HepG2 (cell line): ENCODE measurements around the gene FAM149A. TPM values are rescaled to one million over a fixed set of nuclear protein-coding genes. Genes with fewer than 3 reads are reported as not detected.

ENCODE experiments used
- DZIP1 ChIP-seq: sonication (generic); formaldehyde crosslinking; IDR thresholded peaks from 2 replicates; pipeline ENCODE4 v1.5.0; 2020; ENCODE audit warnings: mild to moderate bottlenecking, missing genetic modification reagents
- GPBP1L1 ChIP-seq: sonication (generic); formaldehyde crosslinking; IDR thresholded peaks from 2 replicates; pipeline ENCODE4 v1.5.0; 2020; ENCODE audit warnings: mild to moderate bottlenecking, missing genetic modification reagents
- KLF6 ChIP-seq: IDR thresholded peaks from 2 replicates; pipeline ENCODE4 v1.8.0; 2016; ENCODE audit warnings: missing biosample characterization, missing genetic modification reagents
- MLLT10 ChIP-seq: sonication (generic); formaldehyde crosslinking; IDR thresholded peaks from 2 replicates; pipeline ENCODE4 v1.4.0; 2020; ENCODE audit warnings: missing genetic modification reagents
- MYC ChIP-seq: sonication (generic); formaldehyde crosslinking; IDR thresholded peaks from 2 replicates; pipeline ENCODE4 v1.9.0; 2021; ENCODE audit warnings: missing genetic modification reagents, borderline replicate concordance
- NCOA5 ChIP-seq: sonication (generic); formaldehyde crosslinking; IDR thresholded peaks from 2 replicates; pipeline ENCODE4 v1.4.0; 2020; ENCODE audit warnings: missing genetic modification reagents
- NFE2 ChIP-seq: sonication (generic); formaldehyde crosslinking; IDR thresholded peaks from 2 replicates; pipeline ENCODE4 v1.4.0; 2020; ENCODE audit warnings: missing genetic modification reagents
- PLRG1 ChIP-seq: fragments of 450-650 bp; conservative IDR thresholded peaks from 2 replicates; pipeline ENCODE4 v1.6.1; 2016
- POGK ChIP-seq: sonication (generic); formaldehyde crosslinking; conservative IDR thresholded peaks from 2 replicates; pipeline ENCODE4 v1.8.0; 2022; ENCODE audit warnings: mild to moderate bottlenecking, moderate library complexity, missing genetic modification reagents
- PREB ChIP-seq: sonication (generic); formaldehyde crosslinking; IDR thresholded peaks from 2 replicates; pipeline ENCODE4 v1.4.0; 2020; ENCODE audit warnings: missing genetic modification reagents
- SAP130 ChIP-seq: IDR thresholded peaks from 2 replicates; pipeline ENCODE4 v1.6.1; 2016; ENCODE audit warnings: low read depth
- SCMH1 ChIP-seq: sonication (generic); formaldehyde crosslinking; IDR thresholded peaks from 2 replicates; pipeline ENCODE4 v1.9.0; 2021; ENCODE audit warnings: missing genetic modification reagents, mild to moderate bottlenecking, borderline replicate concordance
- SETDB1 ChIP-seq: sonication (generic); formaldehyde crosslinking; IDR thresholded peaks from 2 replicates; pipeline ENCODE4 v1.5.1; 2020; ENCODE audit warnings: missing genetic modification reagents, mild to moderate bottlenecking, borderline replicate concordance
- ZNF296 ChIP-seq: sonication (generic); formaldehyde crosslinking; conservative IDR thresholded peaks from 2 replicates; pipeline ENCODE4 v1.5.0; 2020; ENCODE audit warnings: mild to moderate bottlenecking, missing genetic modification reagents
- ZNF33B ChIP-seq: sonication (generic); formaldehyde crosslinking; IDR thresholded peaks from 2 replicates; pipeline ENCODE4 v1.5.1; 2020; ENCODE audit warnings: mild to moderate bottlenecking, missing genetic modification reagents
- ZNF530 ChIP-seq: sonication (generic); formaldehyde crosslinking; IDR thresholded peaks from 2 replicates; pipeline ENCODE4 v1.5.0; 2020; ENCODE audit warnings: low read depth, mild to moderate bottlenecking, missing genetic modification reagents
- ZNF766 ChIP-seq: sonication (generic); formaldehyde crosslinking; IDR thresholded peaks from 2 replicates; pipeline ENCODE4 v1.5.0; 2020; ENCODE audit warnings: missing genetic modification reagents, borderline replicate concordance
- ZNF883 ChIP-seq: sonication (generic); formaldehyde crosslinking; IDR thresholded peaks from 2 replicates; pipeline ENCODE4 v1.5.1; 2020; ENCODE audit warnings: mild to moderate bottlenecking, missing genetic modification reagents; ENCODE audit errors: not compliant biosample characterization
- polyA plus RNA-seq, 8 experiments: library from polyadenylated mRNA; depleted of rRNA in 3 of 8; stranded (reverse) in 7 of 8; unstranded in 1 of 8; fragments of >200 nt; fragmentation: Illumina TruSeq in 4 of 8; extraction: Trizol in 4 of 8; gene quantifications; 2 replicates each; pipeline versions ENCODE4 v1.2.1 to v1.2.3, GENCODE V29; 2011 to 2016; ENCODE audit warnings: low read depth in 4 of 8, missing spikeins in 1 of 8, mixed read lengths in 1 of 8; ENCODE audit not compliant: insufficient read depth in 1 of 8
- total RNA-seq, 5 experiments: library from RNA; depleted of rRNA; stranded (reverse); fragments of >200 nt; fragmentation: Illumina TruSeq; extraction: Trizol; gene quantifications; 2 replicates each; pipeline ENCODE4 v1.2.3, GENCODE V29; 2016; ENCODE audit warnings: low read depth in 1 of 5
- TF ChIP-seq, protein P1 (sequence below): sonication (generic); formaldehyde crosslinking; IDR thresholded peaks from 2 replicates; pipeline ENCODE4 v1.4.0; 2020; ENCODE audit warnings: missing genetic modification reagents, mild to moderate bottlenecking, borderline replicate concordance
- TF ChIP-seq, protein P2 (sequence below): sonication (generic); formaldehyde crosslinking; IDR thresholded peaks from 2 replicates; pipeline ENCODE4 v1.8.0; 2022; ENCODE audit warnings: mild to moderate bottlenecking, missing genetic modification reagents; ENCODE audit not compliant: insufficient replicate concordance

The FAM149A gene
- total and polyA plus RNA-seq, 2 of the 13 experiments (the other 11 are each of a cell fraction or from before 2014, with no cell fraction given): not detected

- TF ChIP-seq MYC (CRISPR knock-in tag) (peak; percentile 85), SETDB1 (CRISPR knock-in tag) (no peak), ZNF883 (CRISPR knock-in tag) (no peak), ZNF530 (CRISPR knock-in tag) (no peak), PREB (CRISPR knock-in tag) (no peak), MLLT10 (CRISPR knock-in tag) (no peak), NFE2 (CRISPR knock-in tag) (no peak), ZNF296 (no peak), SAP130 (CRISPR knock-in tag) (peak; percentile 56; the same call in 1 of the 2 replicates), NCOA5 (CRISPR knock-in tag) (no peak), GPBP1L1 (CRISPR knock-in tag) (no peak), ZNF33B (CRISPR knock-in tag) (no peak), ZNF766 (CRISPR knock-in tag) (0 out of 2 replicates have a peak, but pooled peaks have one; percentile 28), SCMH1 (no peak), KLF6 (CRISPR knock-in tag) (no peak), POGK (CRISPR knock-in tag) (no peak), PLRG1 (no peak), DZIP1 (CRISPR knock-in tag) (no peak)
- TF ChIP-seq, protein P1, sequence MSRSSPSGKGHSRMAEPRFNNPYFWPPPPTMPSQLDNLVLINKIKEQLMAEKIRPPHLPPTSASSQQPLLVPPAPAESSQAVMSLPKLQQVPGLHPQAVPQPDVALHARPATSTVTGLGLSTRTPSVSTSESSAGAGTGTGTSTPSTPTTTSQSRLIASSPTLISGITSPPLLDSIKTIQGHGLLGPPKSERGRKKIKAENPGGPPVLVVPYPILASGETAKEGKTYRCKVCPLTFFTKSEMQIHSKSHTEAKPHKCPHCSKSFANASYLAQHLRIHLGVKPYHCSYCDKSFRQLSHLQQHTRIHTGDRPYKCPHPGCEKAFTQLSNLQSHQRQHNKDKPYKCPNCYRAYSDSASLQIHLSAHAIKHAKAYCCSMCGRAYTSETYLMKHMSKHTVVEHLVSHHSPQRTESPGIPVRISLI (CRISPR knock-in tag): no peak
- TF ChIP-seq, protein P2, sequence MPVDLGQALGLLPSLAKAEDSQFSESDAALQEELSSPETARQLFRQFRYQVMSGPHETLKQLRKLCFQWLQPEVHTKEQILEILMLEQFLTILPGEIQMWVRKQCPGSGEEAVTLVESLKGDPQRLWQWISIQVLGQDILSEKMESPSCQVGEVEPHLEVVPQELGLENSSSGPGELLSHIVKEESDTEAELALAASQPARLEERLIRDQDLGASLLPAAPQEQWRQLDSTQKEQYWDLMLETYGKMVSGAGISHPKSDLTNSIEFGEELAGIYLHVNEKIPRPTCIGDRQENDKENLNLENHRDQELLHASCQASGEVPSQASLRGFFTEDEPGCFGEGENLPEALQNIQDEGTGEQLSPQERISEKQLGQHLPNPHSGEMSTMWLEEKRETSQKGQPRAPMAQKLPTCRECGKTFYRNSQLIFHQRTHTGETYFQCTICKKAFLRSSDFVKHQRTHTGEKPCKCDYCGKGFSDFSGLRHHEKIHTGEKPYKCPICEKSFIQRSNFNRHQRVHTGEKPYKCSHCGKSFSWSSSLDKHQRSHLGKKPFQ (CRISPR knock-in tag): no peak
Measured at GRCh38 chr4:186201535-186202230, 97.2 kb downstream of the FAM149A start (continued).
